CD4-positive, alpha-beta T cell treated with Interleukin-15 for 4 hours (primary cell): ENCODE data around the gene PLEK.
"Not testable (repeated sequence)": the region's sequence is repeated elsewhere in the genome, so short reads cannot be mapped to it uniquely, and the experiment has no call there.

Source experiments
- DNase-seq: peaks from one replicate; pipeline ENCODE4 v3.0.0-alpha.2; 2020; ENCODE audit warnings: low spot score

PLEK gene

DNA sequence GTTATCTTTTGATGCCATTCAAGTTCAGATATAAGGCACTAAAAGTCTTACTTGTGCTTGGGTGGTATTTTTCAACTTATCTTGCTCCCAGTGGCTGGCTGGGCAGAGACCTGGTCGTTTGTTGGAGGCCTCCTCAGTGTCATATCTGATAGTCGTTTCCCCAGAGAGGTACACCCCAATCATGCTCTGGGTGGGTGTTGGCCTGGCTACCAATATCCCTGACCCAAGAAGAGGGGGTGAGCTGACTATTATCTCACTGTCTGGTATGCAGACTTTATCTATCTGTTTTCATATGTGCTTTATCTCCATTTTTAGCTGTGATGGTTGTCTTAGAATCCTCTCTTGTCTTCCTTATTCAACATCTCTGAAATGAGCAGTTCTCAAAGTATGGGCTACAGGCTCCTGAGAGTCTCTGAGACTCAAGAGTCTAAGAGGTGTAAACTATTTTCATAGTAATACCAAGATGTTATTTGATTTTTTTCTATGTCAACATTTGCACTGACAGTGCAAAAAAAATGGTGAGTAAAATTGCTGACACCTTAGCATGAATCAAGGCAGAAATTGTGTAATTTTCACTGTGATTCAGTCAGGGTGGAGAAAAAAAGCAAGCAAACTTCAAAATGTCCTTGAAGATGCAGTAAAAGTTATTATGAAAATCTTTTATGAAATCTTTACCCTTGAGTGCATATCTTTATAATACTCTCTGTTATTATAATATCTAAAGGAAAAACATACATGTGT, 12.3 kb upstream of the PLEK start:
- DNase-seq = no peak

DNA sequence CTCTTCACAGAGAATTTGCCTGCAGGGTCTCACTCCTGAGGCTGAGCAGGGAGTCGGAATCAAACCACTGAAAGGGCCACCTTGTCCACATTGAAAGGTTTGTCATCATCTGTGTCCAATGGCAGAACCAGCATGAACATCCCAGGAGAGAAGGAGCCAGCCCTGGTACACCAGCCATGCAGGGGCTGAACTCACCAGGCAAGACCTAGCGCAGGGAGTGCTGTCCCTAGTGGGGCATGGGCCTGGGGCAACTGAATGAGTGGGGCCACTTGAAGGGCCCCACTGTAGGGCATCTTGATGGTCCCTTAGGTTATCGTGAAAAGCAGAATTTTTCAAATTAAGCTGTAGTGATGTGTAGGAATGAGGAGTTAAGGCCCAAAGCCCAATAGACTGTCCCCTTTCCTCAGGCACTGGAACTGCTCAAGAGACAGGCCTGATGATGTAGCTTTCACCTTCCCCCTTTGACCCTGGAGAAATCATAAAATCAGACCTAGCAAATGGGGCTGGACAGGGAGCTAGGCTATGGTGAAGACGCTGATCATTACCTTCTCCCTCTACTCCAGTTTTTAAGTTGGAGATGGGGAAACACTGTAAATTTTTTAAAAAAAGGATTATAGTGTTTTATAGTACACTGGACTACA, 8.4 kb upstream of the PLEK start:
- no peak for DNase-seq

DNA sequence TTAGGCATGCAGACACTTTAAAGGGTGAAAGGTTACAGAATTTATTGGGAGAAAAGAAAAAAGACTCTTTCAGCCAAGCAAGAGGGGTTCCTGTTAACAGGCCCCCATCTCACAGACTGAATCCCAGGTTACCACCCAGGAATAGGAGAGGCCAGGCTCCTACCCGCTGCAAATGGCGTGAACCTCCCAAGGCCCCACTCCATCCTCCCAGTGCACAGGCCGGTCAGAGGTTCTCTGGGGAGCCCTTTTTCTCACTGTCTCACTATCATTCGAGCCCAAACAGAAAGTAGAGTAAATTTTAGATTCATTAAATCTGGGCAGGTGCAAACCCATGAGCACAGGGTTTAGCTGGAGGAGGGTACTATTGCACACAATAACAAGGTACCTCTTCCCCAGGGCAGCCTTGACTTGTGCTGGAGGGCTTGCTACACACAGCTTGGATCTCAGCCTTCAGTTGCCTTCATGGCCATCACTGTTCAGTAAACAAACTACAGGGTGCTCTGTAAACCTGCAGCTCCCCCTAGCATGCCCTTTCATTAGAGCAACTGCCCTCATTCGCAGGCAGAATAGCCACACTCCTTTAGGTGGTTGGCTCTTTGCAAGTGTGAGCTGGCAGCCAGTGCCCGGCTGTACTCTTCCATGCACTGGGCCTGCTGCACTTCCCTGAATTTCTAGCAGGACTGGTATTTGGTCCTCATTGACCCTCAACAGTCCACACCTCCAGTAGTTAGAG, 7.3 kb upstream of the PLEK start:
- DNase-seq = no peak

DNA sequence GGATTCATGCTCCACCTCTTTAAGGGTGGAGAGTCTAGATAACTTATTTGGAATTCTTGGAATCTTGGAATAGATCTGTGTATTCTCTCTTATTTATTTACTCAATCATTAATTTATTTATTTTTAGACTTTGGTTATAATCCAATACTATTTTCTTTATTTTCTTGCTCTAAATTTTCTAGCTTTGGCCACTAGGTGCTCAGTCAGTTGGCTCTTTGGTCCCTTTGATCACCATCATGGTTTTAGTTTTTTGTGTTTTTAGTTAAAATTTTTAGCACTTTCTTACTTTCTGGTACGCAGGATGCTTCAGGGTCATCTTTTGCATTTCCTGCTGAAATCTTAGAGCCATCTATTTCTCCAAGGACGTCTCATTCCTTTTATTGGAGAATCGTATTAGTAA, 5.2 kb upstream of the PLEK start:
- no peak for DNase-seq

- peak; percentile 82 for DNase-seq
Observed at GRCh38 chr2:68362069-68362468, 3.0 kb upstream of the PLEK start.

GRCh38 chr2:68362749-68363148, 2.3 kb upstream of the PLEK start:
- DNase-seq = no peak

DNA sequence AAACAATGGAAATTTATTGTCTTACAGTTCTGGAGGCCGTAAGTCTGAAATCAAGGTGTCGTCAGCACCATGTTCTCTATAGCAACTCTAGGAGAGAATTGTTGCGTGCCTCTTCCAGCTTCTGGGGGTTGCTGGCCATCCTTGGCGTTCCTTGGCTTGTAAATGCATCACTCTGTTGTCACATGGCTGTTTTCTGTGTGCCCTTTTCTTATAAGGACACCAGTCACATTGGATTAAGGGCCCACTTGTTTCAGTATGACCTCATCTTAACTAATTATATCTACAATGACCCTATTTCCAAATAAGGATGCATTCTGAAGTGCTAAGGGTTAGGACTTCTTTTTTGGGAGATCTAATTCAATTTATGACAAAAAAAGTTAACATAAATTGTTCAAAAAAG, 1.4 kb upstream of the PLEK start:
- no peak for DNase-seq

- DNase-seq = no peak
Observed at GRCh38 chr2:68366083-68366560, 1.0 kb downstream of the PLEK start.

DNA sequence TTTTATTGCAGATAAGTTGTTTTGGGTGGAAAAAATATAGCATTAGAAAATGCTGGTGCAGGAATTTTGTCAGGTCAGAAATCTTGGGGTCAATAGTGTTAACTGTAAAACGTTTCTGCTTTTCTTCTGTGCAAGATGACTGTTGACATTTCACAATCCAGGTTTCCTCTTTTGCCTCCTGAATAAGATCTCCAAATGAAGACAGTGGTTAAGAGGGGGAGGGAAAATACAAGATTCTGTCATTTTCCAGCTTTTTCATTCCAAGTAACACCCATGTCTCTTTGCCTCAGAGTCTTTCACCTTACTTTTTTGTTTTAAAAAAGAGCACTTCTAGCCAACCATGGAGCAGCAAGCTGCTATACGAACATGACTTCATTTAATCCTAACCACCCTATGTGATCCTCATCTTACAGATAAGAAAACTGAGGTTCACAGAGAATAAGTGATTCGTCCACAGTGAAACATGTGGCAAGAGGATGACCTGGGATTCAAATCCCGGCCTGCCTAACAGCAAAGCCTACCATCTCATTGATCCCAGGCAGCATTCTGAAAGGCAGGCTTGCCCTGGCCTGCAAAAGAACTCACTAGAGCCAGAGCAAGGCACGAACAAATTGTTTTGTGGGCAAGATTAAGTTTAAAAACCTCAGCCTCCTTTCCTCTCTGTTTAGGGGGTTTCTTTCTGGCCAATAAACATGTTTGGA, 3.0 kb downstream of the PLEK start:
- DNase-seq = no peak

DNA sequence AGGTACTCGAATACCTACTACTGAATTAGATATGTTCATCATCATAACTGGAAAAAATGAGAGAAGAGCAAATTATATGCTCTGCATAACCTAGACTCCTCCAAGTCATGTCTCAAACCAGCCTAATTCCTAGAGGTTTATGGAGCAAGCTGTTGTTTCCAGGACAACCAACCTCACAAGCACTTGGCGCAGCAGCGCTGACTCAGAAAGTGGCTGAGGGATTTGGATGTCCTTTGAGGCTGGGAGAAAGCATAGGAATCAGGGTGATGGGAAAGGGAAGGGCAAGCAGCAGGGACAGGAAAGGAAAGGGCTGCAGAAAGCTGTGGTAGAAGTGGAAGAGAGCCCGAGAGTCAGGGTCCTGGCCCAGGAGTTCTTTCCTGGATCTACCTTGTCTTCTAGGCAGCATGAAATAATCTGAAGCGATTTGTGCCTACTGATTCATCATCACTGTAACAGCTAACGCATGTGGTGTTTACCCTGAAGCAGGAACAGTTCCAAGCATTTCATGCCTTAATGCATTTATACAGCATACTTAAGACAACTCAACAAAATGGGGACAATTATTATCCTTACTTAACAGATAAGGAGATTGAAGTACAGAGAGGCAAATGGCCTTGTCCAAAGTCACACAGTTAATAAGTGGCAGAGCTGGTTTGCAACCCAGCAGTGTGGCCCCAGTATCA, 3.7 kb downstream of the PLEK start:
- no peak for DNase-seq

- no peak for DNase-seq
Observed at GRCh38 chr2:68369337-68369734, 4.3 kb downstream of the PLEK start.

DNA sequence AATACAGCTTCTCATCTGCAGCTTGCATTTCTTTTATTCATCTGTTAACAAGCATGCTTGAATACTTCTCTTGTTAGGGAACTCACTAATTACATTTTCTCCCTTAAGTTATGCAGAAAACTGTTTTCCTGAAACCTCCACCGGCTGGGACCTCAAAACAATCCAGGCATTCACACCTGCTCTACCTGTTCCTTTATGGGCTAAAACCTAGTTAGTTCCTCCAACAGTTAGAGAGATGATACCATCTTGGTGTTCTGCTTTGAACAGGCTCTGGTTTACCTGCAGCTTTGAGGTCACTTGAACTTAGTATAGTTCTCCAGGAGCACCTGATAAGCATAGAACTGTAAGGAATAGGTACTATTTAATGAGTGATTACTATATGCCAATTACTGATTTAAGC, 6.1 kb downstream of the PLEK start:
- no peak for DNase-seq

- no peak for DNase-seq
Observed at GRCh38 chr2:68371581-68371980, 6.5 kb downstream of the PLEK start.

DNA sequence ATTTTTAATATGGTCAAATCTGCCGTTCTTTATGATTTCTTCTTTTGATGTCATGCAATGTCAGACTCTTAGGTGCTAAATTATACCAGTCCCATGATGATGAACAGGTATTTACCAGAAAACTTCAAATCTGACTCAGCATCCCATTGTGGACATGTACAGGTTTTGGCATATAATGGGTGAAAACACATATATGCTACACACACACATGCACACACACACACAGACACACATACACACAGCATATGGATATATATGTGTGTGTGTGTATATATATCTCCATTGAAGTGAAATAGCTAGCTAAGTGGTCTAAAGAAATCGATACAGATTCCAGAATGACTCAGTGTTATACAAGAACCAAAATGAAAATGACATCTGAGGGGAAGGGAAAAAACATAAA, 7.4 kb downstream of the PLEK start:
- DNase-seq = no peak

DNA sequence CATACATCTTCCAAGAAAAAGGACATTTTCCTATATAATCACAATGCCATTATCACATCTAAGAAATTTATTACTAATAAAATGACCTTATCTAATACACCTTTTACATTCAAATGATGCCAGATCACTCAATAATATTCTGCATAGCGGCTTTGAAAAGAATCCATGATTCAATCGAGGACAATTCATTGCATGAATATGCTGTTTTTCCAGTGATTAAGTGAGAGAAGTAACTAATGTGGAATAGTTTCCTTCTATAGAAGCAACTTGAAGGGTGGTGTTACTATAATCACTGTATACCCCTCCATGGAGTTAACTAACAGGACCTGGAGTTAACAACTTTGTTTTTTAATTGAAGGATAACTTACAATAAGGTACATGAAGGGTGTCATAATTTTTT, 9.1 kb downstream of the PLEK start:
- DNase-seq = no peak

DNA sequence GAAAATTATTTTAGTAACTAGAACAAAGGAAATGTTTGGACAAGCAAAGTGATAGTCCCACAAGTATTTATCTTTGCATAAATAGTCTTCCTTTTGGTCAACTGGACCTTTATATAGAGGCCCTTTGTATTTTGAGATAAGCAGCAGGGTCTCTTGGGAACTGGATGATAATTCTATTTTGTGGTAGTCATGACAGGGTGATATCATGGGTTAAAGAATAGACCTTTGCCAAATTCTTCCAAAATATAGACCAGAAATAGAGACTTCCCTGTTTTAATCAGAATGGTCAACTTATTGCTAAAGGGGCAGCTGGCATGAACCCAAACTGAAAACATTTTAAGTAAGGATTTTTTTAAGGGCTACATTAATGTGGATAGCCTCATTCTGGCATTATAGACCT, 10.5 kb downstream of the PLEK start:
- DNase-seq = no peak

DNA sequence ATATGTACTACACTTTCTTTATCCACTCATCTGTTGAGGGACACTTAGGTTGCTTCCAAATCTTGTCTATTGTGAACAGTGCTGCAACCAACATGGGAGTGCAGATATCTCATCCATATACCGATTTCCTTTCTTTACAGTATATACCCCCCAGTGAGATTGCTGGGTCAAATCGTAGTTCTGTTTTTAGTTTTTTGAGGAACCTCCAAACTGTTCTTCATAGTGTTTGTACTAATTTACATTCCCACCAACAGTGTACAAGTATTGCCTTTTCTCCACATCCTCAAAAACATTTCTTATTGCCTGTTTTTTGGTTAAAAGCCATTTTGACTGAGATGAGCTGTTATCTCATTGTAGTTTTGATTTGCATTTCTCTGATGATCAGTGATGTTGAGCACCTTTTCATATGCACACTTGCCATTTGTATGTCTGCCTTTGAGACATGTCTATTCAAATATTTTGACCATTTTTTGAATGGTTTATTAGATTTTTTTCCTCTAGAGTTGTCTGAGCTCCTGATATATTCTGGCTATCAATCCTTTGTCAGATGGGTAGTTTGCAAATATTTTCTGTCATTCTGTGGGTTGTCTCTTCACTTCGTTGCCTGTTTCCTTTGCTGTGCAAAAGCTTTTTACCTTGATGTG, 12.2 kb downstream of the PLEK start:
- no peak for DNase-seq

DNA sequence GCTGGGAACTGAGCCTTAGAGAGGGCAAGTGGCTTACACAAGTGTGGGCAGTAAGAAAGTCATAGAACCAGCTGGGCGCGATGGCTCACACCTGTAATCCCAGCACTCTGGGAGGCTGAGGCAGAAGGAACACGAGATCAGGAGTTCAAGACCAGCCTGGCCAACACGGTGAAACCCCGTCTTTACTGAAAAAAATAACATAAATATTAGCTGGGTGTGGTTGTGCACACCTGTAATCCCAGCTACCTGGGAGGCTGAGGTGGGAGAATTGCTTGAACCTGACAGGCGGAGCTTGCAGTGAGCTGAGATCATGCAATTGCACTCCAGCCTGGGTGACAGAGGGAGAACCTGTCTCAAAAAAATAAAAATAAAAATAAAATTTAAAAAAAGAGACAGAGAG, 13.7 kb downstream of the PLEK start:
- DNase-seq = not testable (repeated sequence)

GRCh38 chr2:68379184-68379708, 14.2 kb downstream of the PLEK start:
- peak; percentile 53 for DNase-seq

GRCh38 chr2:68383778-68384177, 18.7 kb downstream of the PLEK start:
- no peak for DNase-seq

GRCh38 chr2:68384485-68385107, 19.5 kb downstream of the PLEK start:
- no peak for DNase-seq
